ENCODE data around the gene CACNG1. TPM values are rescaled to one million over a fixed set of nuclear protein-coding genes. Genes with fewer than 3 reads are reported as not detected.
A peak's percentile ranks its signal among the peaks of the same experiment; 100 is the strongest.

Gene CACNG1
- total and polyA plus RNA-seq, 4 donors, result not detected

DNA sequence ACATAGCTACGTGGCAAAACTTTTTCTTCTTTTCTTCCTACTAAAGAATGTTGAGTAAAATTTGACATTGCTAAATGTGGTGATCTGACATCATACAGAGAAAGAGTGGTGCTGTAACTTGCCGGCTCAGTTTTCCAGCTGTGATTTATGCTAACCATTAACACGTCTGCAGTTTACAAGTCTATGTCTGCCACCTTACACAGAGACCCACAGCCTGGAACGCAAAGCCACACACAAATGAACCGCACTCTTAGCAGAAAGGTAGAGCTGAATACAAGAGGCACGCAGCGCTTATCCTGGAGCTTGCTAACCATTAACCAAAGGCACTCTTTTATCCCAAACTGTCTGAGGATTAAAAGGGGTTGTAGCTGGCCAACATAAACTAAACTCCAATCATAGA, 31.9 kb downstream of the CACNG1 start (continued):
- TF ChIP-seq ATF3 (IDR thresholded peaks at IDR 0.05) (peak; percentile 34), TAF1 (conservative IDR thresholded peaks at IDR 0.05) (peak; percentile 87), RAD21 (IDR thresholded peaks at IDR 0.05) (peak in 1 of 2 donors; percentile 34), SP1 (IDR thresholded peaks at IDR 0.05) (peak; percentile 52), HNF4G (IDR thresholded peaks at IDR 0.05) (no peak)

DNA sequence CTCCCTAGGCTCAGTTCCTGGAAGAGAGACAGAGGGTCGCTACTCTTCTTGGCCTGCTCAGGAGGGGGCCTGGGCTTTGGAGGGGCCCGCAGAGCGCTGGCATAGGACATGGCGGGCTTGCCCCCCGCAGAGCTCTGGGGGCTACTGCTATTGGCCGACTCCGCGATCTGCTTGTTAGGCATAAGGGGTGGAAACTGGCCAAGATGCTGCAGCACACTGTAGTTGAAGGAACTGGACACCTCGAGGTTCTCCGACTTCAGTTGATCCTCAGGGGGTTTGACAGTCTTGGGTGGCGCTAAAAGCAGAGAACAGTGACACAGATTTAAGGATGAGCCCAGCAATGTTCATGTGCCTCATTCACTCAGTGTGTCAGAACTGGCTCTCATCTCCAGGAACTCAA, 33.9 kb downstream of the CACNG1 start:
- WGBS, result 96% methylated on average over 11 of the region's 11 CpGs
- H3K4me1 ChIP-seq (ENCODE audit: control insufficient read depth in 4 of 4, insufficient read depth in 4 of 4, low read length in 3 of 4), result peaks cover 2 to 48% (median 33%) of the 10 kb centered on the region in 4 donors
- no peak overlapping the region for H3K27ac ChIP-seq (ENCODE audit: low read depth in 1 of 2, low read length in 2 of 2)
- TF ChIP-seq TAF1 (conservative IDR thresholded peaks at IDR 0.05), result no peak
- TF ChIP-seq SP1 (IDR thresholded peaks at IDR 0.05), result no peak
- no peak for TF ChIP-seq ATF3 (IDR thresholded peaks at IDR 0.05)
- TF ChIP-seq NR2F2 (IDR thresholded peaks at IDR 0.05), result no peak
- TF ChIP-seq JUND (IDR thresholded peaks at IDR 0.05), result no peak
- no peak for TF ChIP-seq FOXA1 (IDR thresholded peaks at IDR 0.05)
- no peak for TF ChIP-seq EGR1 (IDR thresholded peaks at IDR 0.05; ENCODE audit: low read depth in 2 of 2)
- TF ChIP-seq REST (IDR thresholded peaks at IDR 0.05), result no peak
- no peak for TF ChIP-seq HNF4A (conservative IDR thresholded peaks at IDR 0.05)
- TF ChIP-seq FOXA2 (IDR thresholded peaks at IDR 0.05), result no peak
- no peak for TF ChIP-seq HNF4G (IDR thresholded peaks at IDR 0.05)
- TF ChIP-seq RAD21 (IDR thresholded peaks at IDR 0.05), result no peak
- no peak for TF ChIP-seq CTCF (IDR thresholded peaks at IDR 0.05; ENCODE audit: low read depth, low read length, missing input control)
- no peak for TF ChIP-seq RXRA (IDR thresholded peaks at IDR 0.05)
- TF ChIP-seq GABPA (IDR thresholded peaks at IDR 0.05 in 1 of 2, conservative IDR thresholded peaks at IDR 0.05 in 1 of 2), result no peak
- TF ChIP-seq ZBTB33 (IDR thresholded peaks at IDR 0.05), result no peak
- TF ChIP-seq MAX (IDR thresholded peaks at IDR 0.05), result no peak
- H3K4me3 ChIP-seq (ENCODE audit: low read depth in 1 of 3, low read length in 3 of 3), result no peak overlapping the region
- H3K9me3 ChIP-seq (ENCODE audit: control insufficient read depth in 4 of 4, low read length in 3 of 4), result no peaks in the 10 kb centered on the region
- no peaks in the 10 kb centered on the region for H3K27me3 ChIP-seq (ENCODE audit: control insufficient read depth in 4 of 4, insufficient read depth in 4 of 4, low read length in 3 of 4)
- H3K9ac ChIP-seq (ENCODE audit: low read depth in 1 of 2, low read length in 2 of 2), result no peak overlapping the region
- peaks cover 2 to 7% (median 5%) of the 10 kb centered on the region in 4 donors for H3K36me3 ChIP-seq (ENCODE audit: control insufficient read depth in 4 of 4, insufficient read depth in 3 of 4, low read depth in 1 of 4, low read length in 3 of 4)
- no peak for DNase-seq (ENCODE audit: low spot score)

Measured in liver (tissue), 9 donors.